H1 (cell line): ENCODE data around the gene PGAM4. TPM values are rescaled to one million over a fixed set of nuclear protein-coding genes. Genes with fewer than 3 reads are reported as not detected.
"Not testable (repeated sequence)": the region's sequence is repeated elsewhere in the genome, so short reads cannot be mapped to it uniquely, and the experiment has no call there.

Experiments
- CTCF ChIA-PET: fragments of 300-600 bp; sonication (Branson Sonifier 250); formaldehyde crosslinking; loops from one replicate; lab custom pipeline; 2021; ENCODE audit not compliant: partially characterized antibody; lab: Charles Lee
- POLR2A ChIA-PET: fragments of 300-600 bp; sonication (Branson Sonifier 250); formaldehyde crosslinking; loops from one replicate; lab custom pipeline; 2021; ENCODE audit warnings: inconsistent platforms; ENCODE audit not compliant: partially characterized antibody; lab: Charles Lee
- DNase-seq, 2 experiments: peaks; one replicate each; pipeline versions ENCODE4 v3.0.0 to v3.0.0-alpha.2; 2010 to 2022; ENCODE audit warnings: low spot score in 2 of 2, low read depth in 1 of 2, mixed read lengths in 1 of 2
- FAIRE-seq: peaks from 2 replicates; lab custom pipeline; 2011; peaks lifted over from hg19 to GRCh38; lab: Jason Lieb, UNC
- H2AFZ ChIP-seq: 2 replicates; pipeline ENCODE4 v1.8.1; 2012; ENCODE audit warnings: low read length, inconsistent platforms
- H2AK5ac ChIP-seq: 2 replicates; pipeline ENCODE4 v1.6.1; 2013; ENCODE audit warnings: low read depth, low read length
- H2BK120ac ChIP-seq: replicated peaks from 2 replicates; pipeline ENCODE3; 2013; ENCODE audit warnings: low read depth, low read length, inconsistent platforms
- H2BK12ac ChIP-seq: 2 replicates; pipeline ENCODE4 v1.6.1; 2013; ENCODE audit warnings: low read depth, low read length
- H2BK15ac ChIP-seq: 2 replicates; pipeline ENCODE4 v1.6.1; 2013; ENCODE audit warnings: low read length
- H2BK20ac ChIP-seq: 2 replicates; pipeline ENCODE4 v1.6.1; 2013; ENCODE audit warnings: low read length
- H2BK5ac ChIP-seq: 2 replicates; pipeline ENCODE4 v1.6.1; 2013; ENCODE audit warnings: low read depth, low read length
- H3K14ac ChIP-seq: 2 replicates; pipeline ENCODE4 v1.6.1; 2013; ENCODE audit warnings: inconsistent platforms; ENCODE audit not compliant: insufficient read length
- H3K18ac ChIP-seq: 2 replicates; pipeline ENCODE4 v1.6.1; 2013; ENCODE audit warnings: low read length; ENCODE audit errors: extremely low read depth
- H3K23ac ChIP-seq: 2 replicates; pipeline ENCODE4 v1.6.1; 2013; ENCODE audit warnings: inconsistent platforms; ENCODE audit not compliant: insufficient read length
- H3K23me2 ChIP-seq: 2 replicates; pipeline ENCODE4 v1.6.1; 2013; ENCODE audit warnings: low read depth, low read length
- H3K27ac ChIP-seq: 2 replicates; pipeline ENCODE4 v1.6.1; 2011; ENCODE audit warnings: low read depth, low read length, inconsistent platforms
- H3K27me3 ChIP-seq, 4 experiments: replicated peaks in 1 of 4; 1 replicate in 1 of 4; 2 replicates in 3 of 4; pipeline versions ENCODE4 v1.6.1 to v1.8.1; 2011 to 2013; ENCODE audit warnings: low read length in 3 of 4, mild to moderate bottlenecking in 3 of 4, inconsistent platforms in 2 of 4, mixed read lengths in 2 of 4, moderate library complexity in 1 of 4; ENCODE audit not compliant: control insufficient read depth in 3 of 4, insufficient read depth in 3 of 4; ENCODE audit errors: extremely low read depth in 1 of 4
- H3K36me3 ChIP-seq, 4 experiments: 2 replicates each; pipeline versions ENCODE4 v1.6.1 to v1.8.1; 2011 to 2013; ENCODE audit warnings: mild to moderate bottlenecking in 4 of 4, low read length in 3 of 4, moderate library complexity in 2 of 4, control low read depth in 1 of 4, inconsistent platforms in 1 of 4; ENCODE audit not compliant: insufficient read depth in 4 of 4, control insufficient read depth in 2 of 4
- H3K4ac ChIP-seq: replicated peaks from 2 replicates; pipeline ENCODE3; 2013; ENCODE audit warnings: low read length, low read depth, mixed read lengths, inconsistent platforms; ENCODE audit not compliant: insufficient read length
- H3K4me1 ChIP-seq, 4 experiments: replicated peaks in 1 of 4; 1 replicate in 1 of 4; 2 replicates in 3 of 4; pipeline versions ENCODE4 v1.6.1 to v1.8.1; 2011 to 2013; ENCODE audit warnings: low read length in 3 of 4, inconsistent platforms in 2 of 4, mixed read lengths in 1 of 4; ENCODE audit not compliant: insufficient read depth in 4 of 4, control insufficient read depth in 3 of 4
- H3K4me2 ChIP-seq, 2 experiments: 2 replicates each; pipeline versions ENCODE4 v1.6.1 to v1.8.1; 2011 to 2013; ENCODE audit warnings: low read depth in 2 of 2, low read length in 2 of 2, control low read depth in 1 of 2, inconsistent platforms in 1 of 2, mild to moderate bottlenecking in 1 of 2; ENCODE audit not compliant: insufficient read depth in 1 of 2
- H3K4me3 ChIP-seq, 4 experiments: fragments of 200-600, 300-600 bp in 1 of 4; sonication (generic), shearing (Covaris generic), sonication (Bioruptor Twin) in 1 of 4; 2 replicates each; pipeline versions ENCODE4 v1.5.1 to v1.8.1; 2011 to 2016; ENCODE audit warnings: low read length in 4 of 4, low read depth in 3 of 4, control low read depth in 2 of 4, inconsistent platforms in 2 of 4, mild to moderate bottlenecking in 2 of 4, mixed read lengths in 1 of 4, moderate library complexity in 1 of 4; ENCODE audit not compliant: insufficient read depth in 2 of 4; ENCODE audit errors: extremely low read depth in 1 of 4
- H3K56ac ChIP-seq: replicated peaks from 2 replicates; pipeline ENCODE3; 2013; ENCODE audit warnings: low read depth, mild to moderate bottlenecking, mixed read lengths, low read length, inconsistent platforms; ENCODE audit not compliant: insufficient read length
- H3K79me1 ChIP-seq: 2 replicates; pipeline ENCODE4 v1.6.1; 2013; ENCODE audit warnings: low read depth, low read length, control low read depth
- H3K79me2 ChIP-seq, 2 experiments: 2 replicates each; pipeline versions ENCODE4 v1.6.1 to v1.8.1; 2012 to 2013; ENCODE audit warnings: low read length in 2 of 2, mild to moderate bottlenecking in 2 of 2, inconsistent platforms in 1 of 2; ENCODE audit not compliant: insufficient read depth in 2 of 2, control insufficient read depth in 1 of 2
- H3K9ac ChIP-seq, 4 experiments: replicated peaks in 1 of 4; 1 replicate in 1 of 4; 2 replicates in 3 of 4; pipeline versions ENCODE4 v1.6.1 to v1.8.1; 2011 to 2013; ENCODE audit warnings: low read depth in 3 of 4, low read length in 3 of 4, control low read depth in 2 of 4, mild to moderate bottlenecking in 2 of 4, moderate library complexity in 2 of 4, inconsistent platforms in 1 of 4; ENCODE audit errors: extremely low read depth in 1 of 4
- H3K9me3 ChIP-seq, 2 experiments: 2 replicates each; pipeline versions ENCODE4 v1.6.1 to v1.8.1; 2012 to 2013; ENCODE audit warnings: mild to moderate bottlenecking in 2 of 2, moderate library complexity in 2 of 2, control low read depth in 1 of 2, inconsistent platforms in 1 of 2, low read depth in 1 of 2, low read length in 1 of 2, mixed read lengths in 1 of 2; ENCODE audit not compliant: insufficient read depth in 2 of 2
- H4K20me1 ChIP-seq, 2 experiments: replicated peaks in 1 of 2; 2 replicates each; pipeline versions ENCODE3 to v1.8.1; 2011 to 2013; ENCODE audit warnings: inconsistent platforms in 2 of 2, low read length in 2 of 2, mild to moderate bottlenecking in 1 of 2; ENCODE audit not compliant: insufficient read depth in 2 of 2, control insufficient read depth in 1 of 2
- H4K5ac ChIP-seq: 2 replicates; pipeline ENCODE4 v1.6.1; 2013; ENCODE audit warnings: low read length, low read depth, mixed read lengths, inconsistent platforms; ENCODE audit not compliant: insufficient read length
- H4K8ac ChIP-seq: 2 replicates; pipeline ENCODE4 v1.8.0; 2013; ENCODE audit warnings: mild to moderate bottlenecking, moderate library complexity, low read length, inconsistent platforms; ENCODE audit not compliant: insufficient read depth; ENCODE audit errors: extremely low read depth
- H4K91ac ChIP-seq: replicated peaks from 2 replicates; pipeline ENCODE3; 2013; ENCODE audit warnings: low read length, mixed read lengths, inconsistent platforms; ENCODE audit not compliant: insufficient read length
- JUND ChIP-seq: IDR thresholded peaks from 2 replicates; pipeline ENCODE4 v1.6.1; 2011; ENCODE audit warnings: mild to moderate bottlenecking, improper control_type of control experiment, low read length
- RNF2 ChIP-seq: fragments of 200-900, 300-1000 bp; sonication (generic); IDR thresholded peaks from 2 replicates; pipeline ENCODE4 v1.7.1; 2016; ENCODE audit warnings: borderline replicate concordance, low read depth, mild to moderate bottlenecking, antibody characterized with exemption, low read length; ENCODE audit not compliant: poor library complexity, severe bottlenecking; ENCODE audit errors: missing control alignments
- WGBS, 2 experiments: shearing (Covaris generic) in 1 of 2; methylation state at CpG; one replicate each; pipeline versions ENCODE4 v1.1.6 to v1.1.7; 2013 to 2015; ENCODE audit warnings: low lambda C conversion rate in 2 of 2, mixed read lengths in 2 of 2, inconsistent platforms in 1 of 2, low coverage in 1 of 2, missing lambda C conversion rate in 1 of 2; ENCODE audit not compliant: insufficient replicate concordance in 2 of 2, insufficient coverage in 1 of 2, insufficient read length in 1 of 2; ENCODE audit errors: extremely low coverage in 1 of 2, missing lambda C conversion rate in 1 of 2; 5-methylcytosine and 5-hydroxymethylcytosine counted together
- polyA plus RNA-seq, 7 experiments: library from polyadenylated mRNA; depleted of rRNA in 3 of 7; stranded (reverse) in 5 of 7; unstranded in 2 of 7; fragments of >200 nt in 5 of 7; fragments of 200-250 nt in 2 of 7; gene quantifications; 1 replicate in 5 of 7; 2 replicates in 1 of 7; 4 replicates in 1 of 7; pipeline versions ENCODE4 v1.2.1 to v1.2.3, GENCODE V29; 2011 to 2013; ENCODE audit warnings: missing spikeins in 2 of 7, mixed read lengths in 2 of 7
- total RNA-seq: library from RNA; stranded (reverse); fragmentation: NEBNext Ultra II Directional; extraction: Animal tissue kit (Norgen Biotek cat#: 25700); gene quantifications from 2 replicates; pipeline ENCODE4 v1.2.1, GENCODE V29; 2021

The PGAM4 gene
- total and polyA plus RNA-seq, 2 of the 8 experiments (the other 6 are each of a cell fraction or from before 2014, with no cell fraction given), result 0.54 to 0.56 TPM

DNA sequence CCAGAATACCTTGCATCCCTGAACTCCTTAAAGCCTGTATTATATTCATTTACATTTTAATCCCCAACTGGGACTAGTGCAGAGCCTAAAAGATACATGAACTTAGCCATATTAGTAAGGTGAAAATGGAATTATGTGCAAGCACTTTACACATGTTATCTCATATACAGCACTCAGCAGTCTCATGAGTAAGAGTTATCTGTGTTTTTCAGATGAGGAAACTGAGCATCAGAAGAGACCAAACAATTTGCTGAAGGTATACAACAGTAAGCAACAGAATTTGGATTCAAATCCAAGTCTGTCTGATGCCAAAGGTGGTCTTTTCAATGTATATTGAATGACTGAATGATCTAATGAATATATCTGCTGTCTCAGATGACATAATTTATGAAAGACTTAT, 46.7 kb downstream of the PGAM4 start:
- no peak overlapping the region for H3K56ac ChIP-seq
- no peaks in the 10 kb centered on the region for H3K4me1 ChIP-seq
- DNase-seq (no peak), FAIRE-seq (no peak)
- H3K18ac ChIP-seq, result no peak overlapping the region
- H2AFZ ChIP-seq, result no peak overlapping the region
- H3K14ac ChIP-seq, result no peak overlapping the region
- H2BK12ac ChIP-seq, result no peak overlapping the region
- no peak overlapping the region for H3K27ac ChIP-seq
- no peaks in the 10 kb centered on the region for H3K27me3 ChIP-seq
- H2AK5ac ChIP-seq, result no peak overlapping the region
- no peak overlapping the region for H4K91ac ChIP-seq
- H3K79me2 ChIP-seq, result no peaks in the 10 kb centered on the region
- no peak overlapping the region for H2BK5ac ChIP-seq
- no peaks in the 10 kb centered on the region for H3K23me2 ChIP-seq
- no peak overlapping the region for H3K23ac ChIP-seq
- H3K9me3 ChIP-seq, result no peaks in the 10 kb centered on the region
- H3K4me3 ChIP-seq, result no peak overlapping the region
- H4K8ac ChIP-seq, result no peak overlapping the region
- H3K79me1 ChIP-seq, result no peaks in the 10 kb centered on the region
- H3K9ac ChIP-seq, result no peak overlapping the region
- H2BK20ac ChIP-seq, result no peak overlapping the region
- no peaks in the 10 kb centered on the region for H4K20me1 ChIP-seq
- POLR2A ChIA-PET, result no interaction called here
- CTCF ChIA-PET, result no interaction called here
- no peak overlapping the region for H3K4ac ChIP-seq
- TF ChIP-seq RNF2 (no peak), JUND (no peak)
- no peak overlapping the region for H3K4me2 ChIP-seq
- no peak overlapping the region for H2BK15ac ChIP-seq
- H3K36me3 ChIP-seq, result no peaks in the 10 kb centered on the region
- no peak overlapping the region for H4K5ac ChIP-seq
- H2BK120ac ChIP-seq, result no peak overlapping the region

GRCh38 chrX:77919370-77919769, 50.1 kb downstream of the PGAM4 start:
- H3K9me3 ChIP-seq, H2BK5ac ChIP-seq, H3K14ac ChIP-seq, H3K4ac ChIP-seq, H3K79me1 ChIP-seq, H3K4me3 ChIP-seq, H3K18ac ChIP-seq, H2BK20ac ChIP-seq, H4K5ac ChIP-seq, H4K20me1 ChIP-seq, H3K23me2 ChIP-seq, H2BK12ac ChIP-seq, H3K79me2 ChIP-seq, H2AK5ac ChIP-seq, H4K8ac ChIP-seq, H2AFZ ChIP-seq, H2BK15ac ChIP-seq, H3K27ac ChIP-seq, H3K23ac ChIP-seq, H3K36me3 ChIP-seq, H3K4me1 ChIP-seq, H3K4me2 ChIP-seq, H2BK120ac ChIP-seq, H3K27me3 ChIP-seq, H3K9ac ChIP-seq, H3K56ac ChIP-seq, FAIRE-seq, POLR2A ChIA-PET, DNase-seq, H4K91ac ChIP-seq: not testable (repeated sequence)
- CTCF ChIA-PET, result interaction anchor here (0.9 kb wide), 1 partner anchor 9 kb away, joined by 4 read pairs; the partner anchor contains the start of gene ATP7A
- WGBS, 2 experiments, result 81% methylated on average over 4 of the region's 6 CpGs; no CpG with 5 or more reads in 1 of the 2 experiments
